Measurements from ENCODE around the gene ATRN. TPM values are rescaled to one million over a fixed set of nuclear protein-coding genes. Genes with fewer than 3 reads are reported as not detected.

The ATRN gene
- total and polyA plus RNA-seq, 2 of the 8 experiments (the other 6 are each of a cell fraction or from before 2014, with no cell fraction given), result 12.0 to 17.4 TPM

- POLR2A ChIA-PET (ENCODE audit: partially characterized antibody), result no interaction called here
- H3K4me3 ChIP-seq (ENCODE audit: extremely low read depth in 1 of 4, insufficient read depth in 2 of 4, low read depth in 3 of 4, low read length in 4 of 4), result no peak overlapping the region
- H4K5ac ChIP-seq (ENCODE audit: insufficient read length, low read depth, low read length), result no peak overlapping the region
- no peak overlapping the region for H4K8ac ChIP-seq (ENCODE audit: extremely low read depth, insufficient read depth, low read length)
- no peak overlapping the region for H2BK120ac ChIP-seq (replicated peaks; ENCODE audit: low read depth, low read length)
- H3K4me2 ChIP-seq (ENCODE audit: insufficient read depth in 1 of 2, low read depth in 2 of 2, low read length in 2 of 2), result no peak overlapping the region
- no peak overlapping the region for H4K91ac ChIP-seq (replicated peaks; ENCODE audit: insufficient read length, low read length)
- no peak for DNase-seq (ENCODE audit: low read depth in 1 of 2, low spot score in 2 of 2)
- CTCF ChIA-PET (ENCODE audit: partially characterized antibody), result interaction anchor here (0.6 to 1.4 kb wide), 5 partner anchors 23 to 70 kb away, joined by 3 to 5 read pairs (median 5); no protein-coding TSS in a partner anchor
- no peak overlapping the region for H3K4ac ChIP-seq (replicated peaks; ENCODE audit: insufficient read length, low read depth, low read length)
- H2BK5ac ChIP-seq (ENCODE audit: low read depth, low read length), result no peak overlapping the region
- 89% methylated on average over 7 of the region's 7 CpGs; no CpG with 5 or more reads in 1 of the 2 experiments for WGBS, 2 experiments (ENCODE audit: extremely low coverage in 1 of 2, insufficient coverage in 1 of 2, insufficient read length in 1 of 2, insufficient replicate concordance in 2 of 2, low coverage in 1 of 2, low lambda C conversion rate in 2 of 2, missing lambda C conversion rate in 1 of 2)
- H3K23me2 ChIP-seq (ENCODE audit: low read depth, low read length), result no peaks in the 10 kb centered on the region
- no peak overlapping the region for H2BK12ac ChIP-seq (ENCODE audit: low read depth, low read length)
- H2BK15ac ChIP-seq (ENCODE audit: low read length), result no peak overlapping the region
- H3K9ac ChIP-seq (replicated peaks in 1 of 4; ENCODE audit: extremely low read depth in 1 of 4, low read depth in 3 of 4, low read length in 3 of 4), result no peak overlapping the region; a peak in 1 of 7 replicates
- no peak overlapping the region for H3K27ac ChIP-seq (ENCODE audit: low read depth, low read length)
- no peak overlapping the region for H3K23ac ChIP-seq (ENCODE audit: insufficient read length)
- no peak overlapping the region for H2AK5ac ChIP-seq (ENCODE audit: low read depth, low read length)
- H3K14ac ChIP-seq (ENCODE audit: insufficient read length), result no peak overlapping the region
- no peaks in the 10 kb centered on the region for H3K79me1 ChIP-seq (ENCODE audit: low read depth, low read length)
- 0 out of 2 replicates have a peak overlapping the region, but pooled peaks have one; percentile 61 for H2BK20ac ChIP-seq (ENCODE audit: low read length)
- FAIRE-seq, result no peak
- H3K18ac ChIP-seq (ENCODE audit: extremely low read depth, low read length), result no peak overlapping the region
- H4K20me1 ChIP-seq (replicated peaks in 1 of 2; ENCODE audit: control insufficient read depth in 1 of 2, insufficient read depth in 2 of 2, low read length in 2 of 2), result no peaks in the 10 kb centered on the region
- no peaks in the 10 kb centered on the region for H3K79me2 ChIP-seq (ENCODE audit: control insufficient read depth in 1 of 2, insufficient read depth in 2 of 2, low read length in 2 of 2)
- peaks cover 0 to 6% (median 0%) of the 10 kb centered on the region in 4 experiments; a peak in 2 of 7 replicates for H3K4me1 ChIP-seq (replicated peaks in 1 of 4; ENCODE audit: control insufficient read depth in 3 of 4, insufficient read depth in 4 of 4, low read length in 3 of 4)
- H3K36me3 ChIP-seq (ENCODE audit: control insufficient read depth in 2 of 4, insufficient read depth in 4 of 4, low read length in 3 of 4), result no peaks in the 10 kb centered on the region
- H3K56ac ChIP-seq (replicated peaks; ENCODE audit: insufficient read length, low read depth, low read length), result no peak overlapping the region
- H3K27me3 ChIP-seq (replicated peaks in 1 of 4; ENCODE audit: control insufficient read depth in 3 of 4, extremely low read depth in 1 of 4, insufficient read depth in 3 of 4, low read length in 3 of 4), result no peaks in the 10 kb centered on the region
- H2AFZ ChIP-seq (ENCODE audit: low read length), result no peak overlapping the region
- H3K9me3 ChIP-seq (ENCODE audit: insufficient read depth in 2 of 2, low read depth in 1 of 2, low read length in 1 of 2), result no peaks in the 10 kb centered on the region
- TF ChIP-seq, protein P1, sequence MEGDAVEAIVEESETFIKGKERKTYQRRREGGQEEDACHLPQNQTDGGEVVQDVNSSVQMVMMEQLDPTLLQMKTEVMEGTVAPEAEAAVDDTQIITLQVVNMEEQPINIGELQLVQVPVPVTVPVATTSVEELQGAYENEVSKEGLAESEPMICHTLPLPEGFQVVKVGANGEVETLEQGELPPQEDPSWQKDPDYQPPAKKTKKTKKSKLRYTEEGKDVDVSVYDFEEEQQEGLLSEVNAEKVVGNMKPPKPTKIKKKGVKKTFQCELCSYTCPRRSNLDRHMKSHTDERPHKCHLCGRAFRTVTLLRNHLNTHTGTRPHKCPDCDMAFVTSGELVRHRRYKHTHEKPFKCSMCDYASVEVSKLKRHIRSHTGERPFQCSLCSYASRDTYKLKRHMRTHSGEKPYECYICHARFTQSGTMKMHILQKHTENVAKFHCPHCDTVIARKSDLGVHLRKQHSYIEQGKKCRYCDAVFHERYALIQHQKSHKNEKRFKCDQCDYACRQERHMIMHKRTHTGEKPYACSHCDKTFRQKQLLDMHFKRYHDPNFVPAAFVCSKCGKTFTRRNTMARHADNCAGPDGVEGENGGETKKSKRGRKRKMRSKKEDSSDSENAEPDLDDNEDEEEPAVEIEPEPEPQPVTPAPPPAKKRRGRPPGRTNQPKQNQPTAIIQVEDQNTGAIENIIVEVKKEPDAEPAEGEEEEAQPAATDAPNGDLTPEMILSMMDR (IDR thresholded peaks at IDR 0.05; ENCODE audit: control extremely low read depth in 1 of 3, insufficient read depth in 1 of 3, low read depth in 1 of 3, low read length in 3 of 3), result peak in 1 of 3 experiments; percentile 18; a peak in 1 of 4 replicates
Observed at GRCh38 chr20:3632311-3633004, 161.6 kb downstream of the ATRN start.

All from H1 (cell line).